Activated CD4-positive, alpha-beta T cell treated with anti-CD3 and anti-CD28 coated beads for 4 hours (primary cell): ENCODE results near the gene TMEM218.
"Not testable (repeated sequence)": the region's sequence is repeated elsewhere in the genome, so short reads cannot be mapped to it uniquely, and the experiment has no call there.

Experiments used
- DNase-seq, 2 donors: peaks; one replicate each; pipeline ENCODE4 v3.0.0-alpha.2; 2020

The TMEM218 gene

DNA sequence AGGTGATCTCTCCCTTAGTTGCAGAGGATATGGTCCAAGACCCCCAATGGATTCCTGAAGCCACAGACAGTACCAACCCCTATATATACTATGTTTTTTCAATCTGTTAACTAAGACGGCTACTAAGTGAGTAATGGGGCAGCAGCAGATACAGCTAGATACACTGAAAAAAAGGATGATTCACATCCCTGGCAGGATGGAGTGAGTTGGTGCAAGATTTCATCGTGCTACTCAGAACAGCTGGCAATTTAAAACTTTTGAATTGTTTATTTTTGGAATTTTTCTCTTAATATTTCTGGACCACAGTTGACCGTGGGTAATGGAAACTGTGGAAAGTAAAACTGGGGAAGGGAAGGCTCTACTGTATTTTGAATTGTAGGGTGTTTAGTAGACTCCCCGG is 17.0 kb upstream of the TMEM218 start:
- no peak for DNase-seq

DNA sequence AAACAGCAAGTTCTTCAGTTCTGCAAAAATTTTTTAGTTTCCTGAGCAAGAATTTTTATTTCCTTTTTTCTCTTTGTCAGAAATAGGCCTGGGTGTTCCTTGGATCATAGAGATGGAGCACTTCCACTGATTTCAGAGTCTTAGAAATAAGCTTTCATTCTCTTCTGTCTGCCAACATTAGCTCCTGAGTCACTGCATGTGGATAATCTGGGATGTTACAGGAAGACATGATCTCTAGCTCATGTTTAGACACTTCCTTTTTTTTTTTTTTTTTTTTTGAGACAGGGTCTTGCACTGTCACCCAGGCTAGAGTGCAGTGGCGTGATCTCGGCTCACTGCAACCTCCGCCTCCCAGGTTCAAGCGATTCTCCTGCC is 13.2 kb upstream of the TMEM218 start:
- no peak for DNase-seq

DNA sequence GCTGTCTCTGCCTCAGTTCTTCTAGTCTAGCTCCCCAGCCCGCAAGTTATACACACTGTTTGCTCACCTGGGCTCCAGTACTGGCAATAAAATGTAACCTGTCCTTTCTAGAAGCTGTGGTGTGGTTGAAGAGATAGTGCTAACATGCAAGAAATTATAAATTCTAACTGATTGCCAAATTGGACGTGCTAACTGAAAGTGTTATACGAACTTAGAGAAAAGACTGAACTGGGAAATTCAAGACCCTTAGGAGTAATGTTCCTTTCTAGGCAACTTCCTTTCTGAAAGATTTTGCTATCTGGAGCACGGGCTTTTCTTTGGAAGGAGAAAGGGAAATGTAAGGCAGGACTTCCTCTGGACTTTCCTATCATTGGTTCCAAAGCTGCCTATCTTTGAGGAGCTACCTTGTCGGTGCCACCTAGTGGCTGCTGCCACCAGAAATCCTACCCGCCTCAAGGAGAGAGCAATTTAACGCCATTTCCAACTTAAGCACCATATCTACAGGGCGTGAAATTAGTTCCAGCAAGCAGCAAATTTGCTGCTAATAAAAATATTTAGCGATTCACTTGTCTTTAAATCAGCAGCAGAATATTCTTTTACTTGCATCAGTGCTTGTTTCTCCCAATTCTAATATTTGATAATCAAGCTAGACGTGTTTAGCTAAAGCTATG is 12.7 kb upstream of the TMEM218 start:
- peak; percentile 8 to 11 for DNase-seq

DNA sequence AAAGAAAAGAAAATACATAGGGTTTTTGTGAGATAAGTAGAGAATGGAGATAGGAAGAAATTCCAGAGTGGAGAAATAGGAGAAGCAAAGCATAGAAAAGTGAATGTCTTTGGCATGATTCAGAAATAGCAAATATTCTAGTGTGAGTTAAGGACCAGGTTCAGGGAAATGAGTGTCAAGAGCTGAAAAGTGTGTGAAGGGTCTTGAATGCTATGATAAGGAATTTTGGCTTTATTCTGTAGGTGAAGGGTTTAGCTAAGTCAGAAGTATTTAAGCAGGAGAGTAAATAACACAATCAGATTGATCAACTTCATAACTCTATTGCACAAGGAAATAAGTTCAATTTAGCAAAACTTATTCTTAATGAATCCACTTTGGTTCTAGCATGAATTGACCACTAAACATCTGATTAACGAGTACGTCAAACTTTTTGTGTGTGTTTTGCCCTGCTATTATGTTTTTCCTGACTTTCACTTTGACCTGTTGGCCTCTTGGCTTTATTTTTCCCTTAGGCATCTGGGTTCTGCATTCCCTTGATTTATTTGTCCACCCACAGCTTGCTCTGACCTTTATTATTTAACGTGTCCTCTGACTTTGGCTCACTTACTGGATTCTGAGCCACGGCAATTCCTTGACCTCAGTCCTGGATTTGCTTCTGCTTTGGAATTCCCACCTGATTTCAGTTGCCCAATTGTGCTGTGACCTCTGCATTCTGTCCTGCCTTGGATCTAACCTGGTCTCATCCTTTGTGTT is 11.9 kb upstream of the TMEM218 start:
- no peak for DNase-seq

DNA sequence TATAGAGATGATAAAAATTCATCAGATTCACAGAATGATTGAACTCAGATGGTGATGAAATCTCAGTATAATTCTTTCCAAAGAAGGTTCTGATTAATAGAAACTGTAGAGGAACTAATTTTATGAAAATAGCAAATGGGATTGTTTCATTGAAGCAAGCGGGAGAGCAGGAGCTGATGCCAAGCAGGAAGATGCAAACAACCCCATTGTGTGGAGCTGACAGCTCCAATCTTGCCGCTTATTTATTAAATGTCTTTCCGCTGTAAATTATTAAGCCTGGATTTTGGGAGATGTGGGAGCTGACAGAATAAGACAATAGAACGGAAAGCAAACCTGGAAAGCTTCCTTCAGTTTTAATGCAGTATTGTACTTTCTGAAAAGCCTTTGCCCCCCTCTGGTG is 6.0 kb upstream of the TMEM218 start:
- no peak for DNase-seq

DNA sequence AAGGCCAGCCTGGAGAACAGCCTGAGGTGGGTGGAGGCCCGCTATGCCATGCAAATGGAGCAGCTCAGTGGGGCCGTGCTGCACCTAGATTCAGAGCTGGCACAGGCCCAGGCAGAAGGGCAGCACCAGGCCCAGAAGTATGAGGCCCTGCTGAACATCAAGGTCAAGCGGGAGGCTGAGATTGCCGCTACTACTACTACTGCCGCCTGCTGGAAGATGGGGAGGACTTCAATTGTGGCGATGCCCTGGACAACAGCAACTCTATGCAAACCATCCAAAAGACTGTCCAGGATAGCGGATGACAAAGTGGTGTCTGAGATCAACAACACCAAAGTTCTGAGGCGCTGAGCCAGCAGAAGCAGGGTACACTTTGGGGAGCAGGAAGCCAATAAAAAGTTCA is 3.1 kb upstream of the TMEM218 start:
- DNase-seq, result no peak

DNA sequence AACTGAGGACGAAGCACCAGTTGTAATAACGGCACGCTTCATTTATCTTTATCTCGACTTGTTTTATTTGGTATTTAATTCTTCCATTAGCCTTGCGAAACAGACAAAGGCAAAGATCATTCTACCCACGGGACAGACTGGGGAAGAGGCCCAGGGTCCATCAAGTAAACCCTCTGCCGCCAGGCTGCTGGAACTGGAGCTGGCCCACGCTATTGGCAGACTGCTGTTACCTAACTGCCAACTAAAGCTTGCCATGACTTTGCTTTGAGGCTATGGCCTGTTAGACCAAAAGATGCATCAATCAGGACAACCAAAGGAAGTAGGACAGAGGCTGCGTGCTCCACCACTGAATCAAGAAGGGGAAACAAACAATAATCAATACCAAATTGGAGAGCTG is 780 bp upstream of the TMEM218 start:
- no peak for DNase-seq

DNA sequence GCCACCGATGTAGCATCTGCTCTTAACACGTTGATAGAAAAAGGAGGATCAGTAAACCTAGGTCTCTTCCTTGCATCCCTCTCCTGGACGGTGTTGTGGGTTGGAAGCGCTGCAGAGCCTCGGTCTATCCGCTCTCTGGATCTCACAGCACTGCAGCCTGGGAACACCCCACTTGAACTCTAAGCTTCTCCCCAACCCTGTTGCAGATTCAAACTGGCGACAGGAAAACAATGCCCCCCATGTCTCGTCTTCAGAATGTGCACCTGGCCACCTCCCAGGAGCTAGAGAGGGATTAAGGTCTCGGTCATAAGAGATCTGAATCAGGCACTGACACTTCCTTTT is 454 bp downstream of the TMEM218 start:
- DNase-seq, result peak in 1 of 2 donors; percentile 6

DNA sequence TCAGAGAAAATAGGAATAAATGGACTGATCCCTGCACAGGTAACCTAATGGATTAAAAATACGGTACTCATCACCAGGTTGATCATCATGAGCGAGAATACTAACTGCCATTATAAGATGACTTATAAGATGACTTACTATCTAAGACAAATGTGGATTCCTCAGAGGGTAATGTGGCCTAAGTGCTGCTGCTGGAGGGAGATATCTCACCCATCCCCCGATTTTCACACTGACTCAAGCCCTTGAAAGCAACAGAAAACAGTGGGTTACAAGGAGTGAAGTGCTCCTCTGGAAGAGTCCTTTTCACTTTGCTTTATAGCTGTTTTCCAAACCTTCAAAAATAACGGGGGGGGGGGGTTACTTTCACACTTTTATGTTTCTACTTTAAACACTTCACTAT is 920 bp downstream of the TMEM218 start:
- no peak for DNase-seq

DNA sequence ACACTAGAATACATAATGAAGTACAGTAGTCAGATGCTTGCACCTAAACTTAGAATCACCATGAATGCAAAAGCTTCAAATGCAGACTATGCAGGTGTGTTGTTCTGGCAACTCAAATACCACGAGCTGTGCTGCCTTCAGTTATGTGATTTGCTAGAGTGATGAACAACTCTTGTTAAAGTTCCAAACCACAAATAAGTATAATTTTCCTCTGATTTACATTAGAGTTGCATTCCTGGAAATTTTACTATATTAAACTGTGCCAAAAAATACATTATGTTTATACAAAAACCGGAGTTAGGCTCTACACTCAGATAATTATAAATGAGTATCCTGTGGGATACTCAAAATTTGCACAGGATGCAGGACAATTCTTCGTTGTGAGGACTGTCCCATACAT is 3.0 kb downstream of the TMEM218 start:
- DNase-seq, result no peak

DNA sequence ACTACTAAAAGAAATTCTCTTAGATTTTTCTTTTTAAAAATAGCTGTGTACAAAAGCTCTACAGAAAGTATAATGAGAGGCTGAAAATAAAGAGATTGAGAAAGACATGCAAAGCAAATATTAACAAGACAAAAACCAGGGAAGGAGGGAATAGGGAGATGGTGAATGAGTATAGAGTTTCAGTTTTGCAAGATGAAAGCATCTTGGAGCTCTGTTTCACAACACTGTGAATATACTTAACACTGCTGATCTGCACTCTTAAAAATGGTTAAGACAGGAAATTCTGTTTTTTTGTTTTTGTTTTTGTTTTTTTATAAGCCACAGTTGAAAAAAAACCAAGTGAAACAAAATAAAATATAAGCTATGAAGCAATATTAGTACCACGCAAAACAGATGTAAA is 5.5 kb downstream of the TMEM218 start:
- DNase-seq, result no peak

DNA sequence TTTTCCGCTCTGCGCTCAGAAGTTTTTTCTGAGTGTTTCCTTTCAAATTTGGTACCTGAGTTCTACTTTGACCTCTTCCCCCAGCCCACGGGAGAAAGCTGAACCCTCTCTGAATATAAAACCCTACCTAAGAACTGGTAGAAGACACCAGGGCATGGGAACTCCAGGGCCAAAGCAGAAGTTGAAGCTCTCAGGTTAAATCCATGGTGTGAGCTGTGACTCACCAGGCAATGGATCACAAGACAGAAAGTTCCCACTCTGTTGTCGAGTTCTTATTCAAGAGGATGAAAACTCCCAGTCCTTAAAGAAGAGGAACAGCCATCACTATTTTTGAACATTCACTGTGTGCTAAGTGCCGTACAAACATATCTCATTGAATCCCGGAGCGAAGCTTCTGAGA is 8.9 kb downstream of the TMEM218 start:
- DNase-seq, result no peak

DNA sequence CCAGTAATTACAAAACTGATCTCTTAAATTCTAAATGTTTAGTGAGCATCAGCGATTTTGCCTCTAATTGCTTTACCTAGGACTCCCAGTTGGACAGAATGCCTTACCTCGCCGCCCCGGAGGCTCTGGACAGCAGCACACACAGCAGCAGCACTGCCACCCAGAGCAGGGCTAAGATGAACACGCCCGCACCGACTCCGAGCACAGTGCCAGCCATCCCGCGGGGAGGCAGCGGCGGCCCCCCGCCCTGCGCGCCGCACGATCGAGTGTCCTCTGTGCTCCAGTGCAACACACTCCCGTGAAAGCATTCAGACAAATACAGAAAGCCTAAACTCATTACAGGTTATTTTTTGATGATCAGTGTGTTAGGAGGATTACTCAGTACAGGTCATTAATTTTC is 9.4 kb downstream of the TMEM218 start:
- no peak for DNase-seq

DNA sequence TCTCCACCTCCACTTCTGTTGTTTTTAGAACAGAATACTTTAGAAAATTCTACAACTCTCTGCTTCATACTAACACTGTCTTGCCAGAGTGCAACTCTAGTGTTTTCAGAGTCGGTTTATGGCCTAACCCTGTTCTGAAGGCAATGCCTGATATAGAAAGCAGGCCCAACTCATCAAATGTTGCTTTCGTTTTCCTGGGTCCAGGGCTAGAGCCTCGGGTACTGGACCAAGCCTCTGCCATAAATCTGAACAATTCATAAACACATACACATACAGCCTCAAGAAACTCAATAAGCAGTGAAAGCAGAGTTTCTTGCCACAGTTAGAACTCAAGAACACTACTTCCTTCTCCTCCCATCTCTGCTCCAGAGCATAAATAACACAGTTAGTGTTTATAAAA is 9.8 kb downstream of the TMEM218 start:
- no peak for DNase-seq

DNA sequence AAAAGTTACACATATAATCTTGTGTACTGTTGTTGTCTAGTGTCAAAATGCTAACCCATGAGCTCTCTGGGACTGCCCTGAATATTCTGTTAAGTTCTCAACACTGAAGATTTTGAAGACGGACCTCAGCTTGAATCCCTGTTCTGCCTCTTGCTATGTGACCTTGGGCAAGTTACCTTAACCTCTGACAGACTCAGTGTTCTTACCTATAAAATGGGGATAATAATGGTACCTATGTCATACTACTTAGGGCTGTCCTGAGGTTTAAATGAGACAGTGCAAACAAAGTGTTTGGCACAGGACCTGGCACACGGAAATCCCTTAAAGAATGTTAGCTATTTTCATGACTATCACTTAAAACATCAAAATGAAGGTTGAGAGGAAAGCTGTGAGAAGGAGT is 11.3 kb downstream of the TMEM218 start:
- no peak for DNase-seq

DNA sequence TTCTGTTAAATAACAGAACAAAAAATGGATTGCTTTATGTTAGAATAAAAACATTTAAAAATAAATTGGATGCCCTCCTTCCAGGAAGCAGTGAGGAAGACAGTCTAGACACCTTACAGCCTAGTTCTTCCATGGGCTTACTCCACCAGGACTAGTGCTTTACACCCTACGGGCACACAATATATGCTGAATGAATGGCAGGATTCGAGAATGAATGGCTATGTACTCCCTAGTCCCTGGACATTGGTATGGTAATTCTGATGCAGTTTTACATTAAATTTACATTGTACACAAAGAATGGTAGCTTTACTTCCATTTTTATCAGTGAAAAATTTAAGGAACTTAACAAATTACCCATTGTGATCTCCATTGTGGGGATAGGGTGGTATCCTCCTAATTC is 16.7 kb downstream of the TMEM218 start:
- no peak for DNase-seq

DNA sequence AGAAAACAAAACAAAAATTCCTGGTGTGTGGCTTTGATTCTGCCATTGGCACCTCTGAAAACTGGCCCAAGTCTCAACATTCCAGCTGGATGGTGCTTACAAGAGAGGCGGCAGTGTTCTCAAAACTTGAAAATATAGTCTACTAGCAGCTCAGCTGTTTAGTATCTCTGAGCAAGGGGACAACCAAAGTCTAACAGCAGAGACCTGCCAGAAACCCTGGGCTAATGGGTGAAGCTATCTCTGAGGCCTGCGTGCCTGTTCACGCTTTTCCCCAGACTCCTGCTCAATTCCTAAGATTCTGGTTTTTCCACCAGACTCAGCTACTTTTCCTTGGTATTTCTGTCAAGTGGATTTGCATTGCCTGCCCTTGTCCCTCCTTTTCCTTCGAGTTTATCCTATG is 17.9 kb downstream of the TMEM218 start:
- DNase-seq, result no peak

DNA sequence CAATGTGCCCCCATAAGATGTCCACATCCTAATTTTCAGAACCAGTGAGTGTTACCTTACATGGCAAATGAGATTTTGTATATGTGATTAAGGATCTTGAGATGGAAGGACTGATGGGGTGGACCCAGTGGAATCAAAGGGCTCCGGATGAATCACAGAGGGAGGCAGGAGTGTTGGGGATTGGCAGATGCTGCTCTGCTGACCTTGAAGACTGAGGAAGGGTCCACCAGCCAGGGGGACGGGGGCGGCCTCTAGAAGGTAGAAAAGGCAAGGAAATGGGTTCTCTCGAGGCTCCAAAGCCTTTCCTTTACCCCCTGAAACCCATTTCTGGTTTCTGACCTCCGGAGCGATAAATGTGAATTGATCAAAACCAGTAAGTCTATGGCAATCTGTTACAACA is 18.8 kb downstream of the TMEM218 start:
- DNase-seq, result no peak

DNA sequence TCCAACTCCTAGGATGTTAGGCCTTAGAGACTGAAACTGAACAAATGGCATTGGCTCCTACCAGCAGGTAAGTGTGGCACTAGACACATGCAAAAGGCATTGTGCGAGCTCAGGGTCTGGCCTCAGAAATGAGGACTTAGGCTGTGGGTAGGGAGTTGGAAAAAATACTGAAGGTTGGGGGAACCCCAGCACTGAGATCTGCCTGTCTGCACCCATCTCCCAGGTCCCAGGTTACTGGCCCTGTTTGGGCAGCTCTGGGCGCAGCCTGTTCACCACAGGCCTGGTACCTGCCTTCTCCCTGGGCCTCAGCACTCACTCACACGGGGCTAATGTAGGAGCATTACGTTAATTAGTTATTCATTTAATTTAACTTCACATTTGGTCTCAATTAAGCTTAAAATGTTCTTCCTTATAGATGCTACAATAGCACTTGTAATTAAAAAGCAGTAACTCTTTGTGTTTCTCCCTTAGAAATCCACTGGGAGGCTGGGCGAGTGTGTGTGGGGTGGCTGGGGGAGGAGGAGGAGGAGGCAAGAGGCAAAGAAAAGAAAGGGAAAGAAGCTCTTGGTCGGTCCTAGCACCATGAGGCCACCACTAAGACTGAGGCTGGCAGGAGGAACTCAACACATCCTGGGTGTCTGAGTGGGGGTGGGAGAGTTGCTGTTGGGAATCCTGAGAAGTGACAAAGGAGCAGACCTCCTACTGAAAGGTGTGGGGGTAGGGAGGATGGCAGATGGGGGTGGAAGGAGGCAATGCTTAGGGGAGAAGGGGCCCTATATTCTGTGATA is 19.4 kb downstream of the TMEM218 start:
- no peak for DNase-seq

DNA sequence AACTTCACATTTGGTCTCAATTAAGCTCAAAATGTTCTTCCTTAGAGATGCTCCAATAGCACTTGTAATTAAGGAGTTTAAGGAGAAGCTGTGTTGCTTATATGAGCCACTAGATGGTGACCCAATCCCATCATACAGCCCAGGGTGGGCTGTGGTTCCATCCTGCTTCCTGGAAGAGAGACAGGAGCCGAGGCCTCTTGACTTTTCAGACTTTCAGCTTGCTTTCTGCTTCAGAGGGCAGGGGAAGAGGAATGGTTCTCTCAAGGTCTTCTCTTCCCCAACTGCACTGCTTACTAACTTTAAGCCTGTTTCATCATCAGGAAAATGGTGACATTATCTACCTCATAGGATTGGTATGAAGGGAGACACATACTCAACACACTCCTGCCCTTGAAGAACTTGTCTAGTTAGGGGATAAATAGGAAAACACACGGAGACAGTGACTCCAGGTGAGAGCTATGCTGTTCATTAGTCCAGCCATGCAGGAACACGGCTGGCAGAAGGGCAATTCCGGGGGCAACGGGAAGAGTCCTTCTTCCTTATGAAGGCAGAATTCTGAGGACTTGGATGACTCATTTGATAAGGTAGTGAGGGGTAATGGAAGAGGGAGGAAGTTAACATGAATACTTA is 20.1 kb downstream of the TMEM218 start:
- DNase-seq, result no peak

DNA sequence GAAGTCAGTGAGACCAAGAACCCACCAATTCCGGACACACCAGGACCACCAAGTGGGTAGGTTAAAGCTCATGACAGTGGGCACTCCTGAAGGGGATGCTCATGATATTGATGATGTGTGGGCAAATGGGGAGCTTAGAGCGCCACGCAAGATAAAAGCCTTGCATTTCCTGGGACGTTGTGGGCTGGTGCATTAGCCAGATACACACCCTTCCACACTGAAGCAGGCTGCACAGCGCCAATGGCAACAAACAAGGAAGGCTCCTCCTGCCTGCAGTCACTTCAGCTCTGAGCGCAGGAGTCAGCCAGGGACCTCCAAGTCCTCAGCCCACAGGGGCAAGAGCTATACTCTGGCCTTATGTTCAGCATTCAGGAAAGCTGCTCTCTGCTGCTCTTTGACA is 20.6 kb downstream of the TMEM218 start:
- DNase-seq, result no peak

DNA sequence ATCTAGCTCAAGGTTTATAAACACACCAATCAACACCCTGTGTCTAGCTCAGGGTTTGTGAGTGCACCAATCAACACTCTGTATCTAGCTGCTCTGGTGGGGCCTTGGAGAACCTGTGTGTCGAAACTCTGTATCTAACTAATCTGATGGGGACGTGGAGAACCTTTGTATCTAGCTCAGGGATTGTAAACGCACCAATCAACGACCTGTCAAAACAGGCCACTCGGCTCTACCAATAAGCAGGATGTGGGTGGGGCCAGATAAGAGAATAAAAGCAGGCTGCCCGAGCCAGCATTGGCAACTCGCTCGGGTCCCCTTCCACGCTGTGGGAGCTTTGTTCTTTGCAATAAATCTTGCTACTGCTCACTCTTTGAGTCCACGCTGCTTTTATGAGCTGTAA is 21.3 kb downstream of the TMEM218 start:
- DNase-seq, result not testable (repeated sequence)

DNA sequence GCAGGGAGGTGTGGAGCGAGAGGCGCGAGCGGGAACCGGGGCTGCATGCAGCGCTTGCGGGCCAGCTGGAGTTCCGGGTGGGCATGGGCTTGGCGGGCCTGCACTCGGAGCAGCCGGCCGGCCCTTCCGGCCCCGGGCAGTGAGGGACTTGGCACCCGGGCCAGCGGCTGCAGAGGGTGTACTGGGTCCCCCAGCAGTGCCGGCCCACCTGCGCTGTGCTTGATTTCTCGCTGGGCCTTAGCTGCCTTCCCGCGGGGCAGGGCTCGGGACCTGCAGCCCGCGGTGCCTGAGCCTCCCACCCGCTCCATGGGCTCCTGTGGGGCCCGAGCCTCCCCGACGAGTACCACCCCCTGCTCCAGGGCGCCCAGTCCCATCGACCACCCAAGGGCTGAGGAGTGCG is 21.9 kb downstream of the TMEM218 start:
- DNase-seq, result not testable (repeated sequence)
